Brain microvascular endothelial cell (primary cell): ENCODE results near the gene RNPEP.
A peak's percentile ranks its signal among the peaks of the same experiment; 100 is the strongest.

Source experiments
- DNase-seq: peaks from one replicate; pipeline ENCODE4 v3.0.0-alpha.2; 2020
- H3K27ac ChIP-seq: fragments of 250-450 bp; sonication (Bioruptor Pico); 2 replicates; pipeline ENCODE4 v1.5.1; 2020; ENCODE audit warnings: mild to moderate bottlenecking, moderate library complexity
- H3K27me3 ChIP-seq: fragments of 250-450 bp; sonication (Bioruptor Pico); replicated peaks from 2 replicates; pipeline ENCODE4 v1.5.1; 2020; ENCODE audit warnings: mild to moderate bottlenecking
- H3K36me3 ChIP-seq: fragments of 250-450 bp; sonication (Bioruptor Pico); replicated peaks from 2 replicates; pipeline ENCODE4 v1.5.1; 2020; ENCODE audit warnings: mild to moderate bottlenecking
- H3K4me3 ChIP-seq: 2 replicates; pipeline ENCODE4 v1.5.1; 2011; ENCODE audit warnings: low read depth, mild to moderate bottlenecking, control low read depth, low read length, moderate library complexity
- in situ Hi-C: cut with HindIII; loops from 2 replicates; pipeline ENCODE4 v1.10.0; 2017; ENCODE audit warnings: low sequenced_read_pairs, low pct_ligation_motif_present
- TF ChIP-seq, protein P1 (sequence below): IDR thresholded peaks from 2 replicates; pipeline ENCODE4 v1.5.1; 2011; ENCODE audit warnings: low read depth, mild to moderate bottlenecking, moderate library complexity, low read length, control low read depth, inconsistent platforms; ENCODE audit errors: missing control alignments

RNPEP gene

DNA sequence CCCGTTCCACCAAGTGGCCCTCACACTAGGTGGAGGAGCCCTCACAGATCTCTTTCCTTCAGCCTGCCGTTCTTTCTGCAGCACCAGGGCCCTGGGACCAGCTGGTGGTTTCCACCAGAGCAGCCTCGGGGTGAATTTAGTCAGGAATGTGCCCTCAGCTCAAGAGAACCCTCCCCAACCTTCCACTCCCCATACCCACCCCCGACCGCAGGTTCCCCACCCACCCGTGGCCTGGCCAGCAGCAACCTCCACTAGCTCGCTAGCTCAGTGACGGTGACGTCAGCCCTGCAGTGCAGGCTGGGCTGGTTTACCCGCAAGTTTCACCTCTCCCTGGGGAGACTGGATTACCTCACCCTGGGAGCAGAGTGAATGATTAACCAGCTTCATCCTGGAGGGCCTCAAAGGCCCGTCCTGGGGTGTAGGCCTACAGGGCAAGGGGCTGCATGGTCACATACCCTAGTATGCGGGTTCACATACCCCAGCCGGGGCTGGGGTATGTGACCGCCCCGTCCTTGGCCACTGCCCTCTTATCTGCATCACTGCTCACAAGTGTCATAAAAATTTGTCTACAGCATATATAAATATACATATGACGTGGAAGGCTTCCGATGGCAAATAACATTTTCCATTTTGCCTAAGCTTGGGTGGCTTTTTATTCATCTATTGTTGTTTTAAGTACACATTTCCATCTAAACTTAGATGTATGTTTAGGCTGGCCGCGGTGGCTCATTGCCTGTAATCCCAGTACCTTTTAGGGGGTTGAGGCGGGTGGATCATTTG lies 52.4 kb downstream of the RNPEP start:
- H3K4me3 ChIP-seq: no peak overlapping the region
- in situ Hi-C loops: no loop called here
- peak; percentile 97 for DNase-seq
- H3K27ac ChIP-seq: peak overlapping the region; percentile 62
- TF ChIP-seq, protein P1, sequence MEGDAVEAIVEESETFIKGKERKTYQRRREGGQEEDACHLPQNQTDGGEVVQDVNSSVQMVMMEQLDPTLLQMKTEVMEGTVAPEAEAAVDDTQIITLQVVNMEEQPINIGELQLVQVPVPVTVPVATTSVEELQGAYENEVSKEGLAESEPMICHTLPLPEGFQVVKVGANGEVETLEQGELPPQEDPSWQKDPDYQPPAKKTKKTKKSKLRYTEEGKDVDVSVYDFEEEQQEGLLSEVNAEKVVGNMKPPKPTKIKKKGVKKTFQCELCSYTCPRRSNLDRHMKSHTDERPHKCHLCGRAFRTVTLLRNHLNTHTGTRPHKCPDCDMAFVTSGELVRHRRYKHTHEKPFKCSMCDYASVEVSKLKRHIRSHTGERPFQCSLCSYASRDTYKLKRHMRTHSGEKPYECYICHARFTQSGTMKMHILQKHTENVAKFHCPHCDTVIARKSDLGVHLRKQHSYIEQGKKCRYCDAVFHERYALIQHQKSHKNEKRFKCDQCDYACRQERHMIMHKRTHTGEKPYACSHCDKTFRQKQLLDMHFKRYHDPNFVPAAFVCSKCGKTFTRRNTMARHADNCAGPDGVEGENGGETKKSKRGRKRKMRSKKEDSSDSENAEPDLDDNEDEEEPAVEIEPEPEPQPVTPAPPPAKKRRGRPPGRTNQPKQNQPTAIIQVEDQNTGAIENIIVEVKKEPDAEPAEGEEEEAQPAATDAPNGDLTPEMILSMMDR: no peak
- H3K27me3 ChIP-seq: no peaks in the 10 kb centered on the region
- H3K36me3 ChIP-seq: no peaks in the 10 kb centered on the region

DNA sequence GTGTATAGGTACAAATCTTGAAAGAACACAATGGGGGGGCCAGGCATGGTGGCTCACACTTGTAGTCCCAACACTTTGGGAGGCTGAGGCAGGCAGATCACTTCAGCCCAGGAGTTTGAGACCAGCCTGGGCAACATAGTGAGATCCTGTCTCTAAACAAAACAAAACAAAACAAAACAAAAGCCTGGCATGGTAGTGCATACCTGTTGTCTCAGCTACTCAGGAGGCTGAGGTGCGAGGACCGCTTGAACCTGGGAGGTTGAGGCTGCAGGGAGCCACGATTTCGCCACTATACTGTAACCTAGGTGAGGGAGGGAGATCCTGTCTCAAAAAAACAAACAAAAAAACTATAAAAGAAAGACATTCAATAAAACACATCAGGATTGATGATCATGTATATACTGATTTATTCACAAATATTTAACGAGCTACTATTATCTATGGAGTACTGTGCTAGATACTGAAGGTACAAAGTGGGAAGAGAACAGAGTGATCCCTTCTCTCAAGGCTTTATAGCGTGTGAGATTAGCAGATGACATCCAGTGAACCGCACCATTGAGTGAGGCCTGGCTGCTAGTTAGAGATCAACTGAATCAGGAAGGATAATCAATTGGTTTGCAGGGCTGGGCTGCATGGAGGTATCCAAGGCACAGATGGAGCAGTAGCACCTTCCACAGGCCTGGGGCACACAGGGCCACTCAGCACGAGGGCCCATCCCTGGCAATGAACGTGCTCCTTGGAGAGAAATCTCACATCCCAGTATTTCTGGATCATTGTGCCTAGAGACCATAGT lies 54.3 kb downstream of the RNPEP start:
- DNase-seq: no peak
- Histone ChIP-seq H3K4me3 (no peak overlapping the region), H3K27me3 (no peaks in the 10 kb centered on the region), H3K36me3 (no peaks in the 10 kb centered on the region), H3K27ac (no peak overlapping the region)
- in situ Hi-C loops: no loop called here
- TF ChIP-seq, protein P1: no peak

DNA sequence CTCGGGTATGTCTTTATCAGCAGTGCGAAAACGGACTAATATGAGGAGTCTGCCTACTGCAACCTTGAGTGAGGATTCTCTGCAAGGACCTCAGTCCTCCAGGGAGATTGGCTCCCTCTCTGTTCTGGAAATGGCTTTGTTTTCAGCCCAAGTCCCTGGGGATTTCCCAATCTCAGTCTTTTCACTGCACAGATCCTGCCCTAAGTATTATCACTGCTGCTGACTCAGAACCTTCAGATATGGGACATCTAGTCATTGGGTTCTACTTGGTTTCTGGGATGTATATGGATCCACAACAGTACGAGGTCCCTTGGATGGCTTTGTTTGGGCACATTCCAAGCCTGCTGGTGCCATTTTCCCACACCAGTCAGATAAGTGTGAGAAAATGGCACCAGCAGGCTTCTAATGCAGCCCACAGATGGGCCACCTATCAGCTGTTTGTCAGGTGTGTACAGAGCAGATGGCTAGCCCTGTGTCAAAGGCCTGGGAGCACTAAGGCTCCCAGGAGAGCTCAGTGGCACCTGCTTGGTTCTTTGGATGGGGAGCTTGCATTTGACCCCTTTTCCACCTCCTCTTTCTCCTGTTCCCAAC lies 55.4 kb downstream of the RNPEP start:
- H3K36me3 ChIP-seq: no peaks in the 10 kb centered on the region
- in situ Hi-C loops: no loop called here
- peak; percentile 66 for DNase-seq
- no peaks in the 10 kb centered on the region for H3K27me3 ChIP-seq
- no peak overlapping the region for H3K27ac ChIP-seq
- no peak overlapping the region for H3K4me3 ChIP-seq
- TF ChIP-seq, protein P1: no peak

DNA sequence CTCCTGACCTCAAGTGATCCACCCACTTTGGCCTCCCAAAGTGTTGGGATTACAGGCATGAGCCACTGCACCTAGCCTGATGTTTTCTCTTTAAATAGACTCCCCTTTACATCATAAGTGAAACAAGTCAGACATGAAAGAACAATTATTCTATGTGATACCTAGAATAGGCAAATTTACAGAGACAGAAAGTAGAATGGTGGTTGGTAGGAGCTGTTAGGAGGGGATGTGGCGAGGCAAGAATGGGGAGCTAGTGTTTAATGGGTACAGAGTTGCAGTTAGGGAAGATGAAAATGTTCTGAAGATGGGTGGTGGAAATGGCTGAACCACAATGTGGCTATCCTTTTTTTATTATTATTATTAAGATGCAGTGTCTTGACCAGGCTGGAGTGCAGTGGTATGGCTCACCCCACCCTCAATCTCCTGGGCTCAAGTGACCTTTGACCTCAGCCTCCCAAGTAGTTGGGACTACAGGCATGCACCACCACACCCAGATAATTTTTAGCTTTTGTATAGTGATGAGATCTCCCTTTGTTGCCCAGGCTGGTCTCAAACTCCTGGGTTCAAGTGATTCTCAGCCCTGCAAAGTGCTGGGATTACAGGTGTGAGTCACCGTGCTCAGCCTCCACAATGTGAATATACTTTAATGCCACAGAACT lies 56.4 kb downstream of the RNPEP start:
- no peak for DNase-seq
- TF ChIP-seq, protein P1: no peak
- H3K4me3 ChIP-seq: no peak overlapping the region
- in situ Hi-C loops: no loop called here
- H3K36me3 ChIP-seq: no peaks in the 10 kb centered on the region
- no peaks in the 10 kb centered on the region for H3K27me3 ChIP-seq
- H3K27ac ChIP-seq: no peak overlapping the region

DNA sequence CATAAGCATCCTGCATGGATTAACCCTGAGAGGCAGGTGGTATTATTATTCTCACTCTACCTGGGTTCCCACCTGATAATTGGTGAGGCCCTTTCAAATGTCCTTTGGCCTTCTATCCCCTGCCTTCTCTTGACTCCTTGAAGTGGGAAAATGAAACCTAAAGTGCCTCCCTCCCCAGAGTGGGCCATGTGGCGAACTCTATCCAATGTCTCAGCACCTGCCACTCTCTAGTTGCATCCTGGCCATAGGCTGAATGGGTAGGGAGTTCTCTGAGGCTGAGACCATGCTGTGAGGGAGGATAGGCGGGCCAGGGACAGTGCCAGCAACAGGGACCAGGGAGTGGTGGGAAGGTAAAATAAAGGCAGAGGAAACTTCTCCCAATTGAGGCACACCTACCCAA lies 63.3 kb downstream of the RNPEP start:
- TF ChIP-seq, protein P1: no peak
- in situ Hi-C loops: no loop called here
- Histone ChIP-seq H3K27me3 (no peaks in the 10 kb centered on the region), H3K27ac (no peak overlapping the region), H3K4me3 (no peak overlapping the region), H3K36me3 (no peaks in the 10 kb centered on the region)
- DNase-seq: no peak
